Activated naive CD4-positive, alpha-beta T cell treated with anti-CD3 and anti-CD28 coated beads, Interleukin-2, amount 50 U/mL, for 16 hours (primary cell): ENCODE data around the gene NUPR2.
A peak's percentile ranks its signal among the peaks of the same experiment; 100 is the strongest.
"Not testable (repeated sequence)": the region's sequence is repeated elsewhere in the genome, so short reads cannot be mapped to it uniquely, and the experiment has no call there.

Source experiments
- DNase-seq: peaks from one replicate; pipeline ENCODE4 v3.0.0-alpha.2; 2020

The NUPR2 gene, protein sequence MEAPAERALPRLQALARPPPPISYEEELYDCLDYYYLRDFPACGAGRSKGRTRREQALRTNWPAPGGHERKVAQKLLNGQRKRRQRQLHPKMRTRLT

DNA sequence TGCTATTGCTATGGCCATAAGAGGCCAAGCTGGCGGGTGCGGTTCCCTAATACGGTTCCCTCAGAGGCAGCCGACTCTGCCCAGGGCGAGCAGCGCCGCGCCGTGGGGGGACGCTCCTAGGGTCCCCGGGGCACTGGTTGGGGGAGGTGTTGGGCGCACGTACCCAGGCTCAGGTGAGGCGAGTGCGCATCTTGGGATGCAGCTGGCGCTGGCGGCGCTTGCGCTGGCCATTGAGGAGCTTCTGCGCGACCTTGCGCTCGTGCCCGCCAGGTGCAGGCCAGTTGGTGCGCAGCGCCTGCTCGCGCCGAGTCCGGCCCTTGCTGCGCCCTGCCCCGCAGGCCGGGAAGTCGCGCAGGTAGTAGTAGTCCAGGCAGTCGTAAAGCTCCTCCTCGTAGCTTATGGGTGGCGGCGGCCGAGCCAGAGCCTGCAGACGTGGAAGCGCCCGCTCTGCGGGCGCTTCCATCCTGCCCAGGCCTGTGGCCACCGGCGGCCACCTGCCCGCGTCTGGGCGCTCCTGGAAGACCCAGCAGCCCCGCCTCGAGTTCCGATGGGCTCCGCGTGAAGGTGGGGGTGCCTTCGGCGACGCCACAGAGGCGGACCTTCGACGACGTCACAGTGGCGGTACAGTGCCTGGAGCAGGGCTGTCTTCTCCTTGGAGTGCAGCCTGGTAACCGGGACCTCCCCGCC lies at the start of gene NUPR2:
Gene NUPR2 (minus strand): TSS at position 566 of the 687 bp plus-strand sequence. CDS start 103 bp downstream, at position 463.
- DNase-seq: no peak

DNA sequence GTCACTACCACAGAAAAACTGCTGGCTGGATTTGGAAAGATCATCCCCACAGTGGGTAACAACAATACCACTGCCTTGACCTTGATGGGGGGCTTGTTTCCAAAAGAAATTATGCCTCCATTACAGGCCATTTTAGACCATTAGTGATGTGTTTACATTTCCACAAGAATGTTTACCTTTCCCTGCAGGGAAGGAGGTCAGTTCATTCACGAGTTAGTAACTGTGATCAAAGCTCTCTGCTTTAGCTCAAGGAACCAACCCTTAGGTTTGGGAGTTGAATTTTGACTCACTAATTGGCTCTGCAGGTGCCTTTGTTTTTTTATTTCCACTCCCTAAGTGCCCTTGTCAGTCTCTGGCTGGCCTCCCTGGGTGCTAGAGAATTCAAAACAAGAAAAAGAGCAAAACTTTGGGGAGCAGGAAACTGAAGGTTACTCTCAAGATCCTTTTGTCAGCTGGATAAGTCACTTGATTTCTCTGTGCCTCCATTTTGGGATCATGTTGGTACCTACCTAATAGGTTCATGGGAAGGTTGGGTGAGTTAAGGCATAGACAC lies 41.1 kb upstream of the NUPR2 start:
- no peak for DNase-seq

DNA sequence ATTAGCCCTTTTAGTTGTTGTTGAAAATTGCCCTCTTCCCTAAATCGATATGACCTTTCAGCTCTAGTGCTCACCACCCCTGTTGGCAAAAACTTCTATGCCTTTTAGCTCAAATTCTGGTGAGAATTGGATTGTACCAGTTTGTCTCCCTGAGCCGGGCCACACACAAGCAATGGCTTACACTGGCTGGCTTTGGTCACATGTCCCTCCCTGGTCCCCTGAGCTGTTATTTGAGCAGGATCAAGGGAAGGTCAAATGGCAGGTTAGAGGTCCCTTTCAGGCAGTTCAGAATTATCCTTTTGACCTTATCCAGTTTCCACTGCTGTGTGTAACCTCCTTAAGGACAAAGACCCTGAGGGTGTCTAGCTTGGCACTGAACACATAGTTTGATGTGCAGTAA lies 14.8 kb upstream of the NUPR2 start:
- DNase-seq: not testable (repeated sequence)

DNA sequence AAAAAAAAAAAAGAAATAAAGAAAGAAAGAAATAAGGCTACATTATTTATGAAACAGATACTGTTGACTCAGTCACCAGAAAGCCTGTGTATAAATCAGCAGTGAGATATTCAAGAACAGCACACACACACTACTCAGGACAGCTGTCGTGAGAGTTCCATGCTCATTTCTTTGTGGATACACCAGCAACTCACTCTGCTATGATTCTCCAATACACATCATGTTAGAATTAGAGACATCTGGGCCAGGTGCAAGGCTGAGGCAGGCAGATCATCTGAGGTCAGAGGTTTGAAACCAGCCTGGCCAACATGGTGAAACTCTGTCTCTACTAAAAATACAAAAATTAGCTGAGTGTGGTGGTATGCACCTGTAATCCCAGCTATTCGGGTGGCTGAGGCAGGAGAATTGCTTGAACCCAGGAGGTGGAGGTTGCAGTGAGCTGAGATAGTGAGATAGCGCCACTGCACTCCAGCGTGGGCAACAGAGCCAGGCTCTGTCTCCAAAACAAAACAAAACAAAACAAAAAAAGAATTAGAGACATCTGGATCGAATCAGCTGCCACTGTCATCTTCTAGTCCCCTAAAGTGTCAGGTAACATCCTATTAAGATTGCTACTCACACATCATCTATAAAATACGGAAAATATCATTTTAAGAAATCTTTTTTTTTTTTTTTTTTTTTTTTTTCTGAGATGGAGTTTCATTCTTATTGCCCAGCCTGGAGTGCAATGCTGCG lies 11.2 kb upstream of the NUPR2 start:
- no peak for DNase-seq

DNA sequence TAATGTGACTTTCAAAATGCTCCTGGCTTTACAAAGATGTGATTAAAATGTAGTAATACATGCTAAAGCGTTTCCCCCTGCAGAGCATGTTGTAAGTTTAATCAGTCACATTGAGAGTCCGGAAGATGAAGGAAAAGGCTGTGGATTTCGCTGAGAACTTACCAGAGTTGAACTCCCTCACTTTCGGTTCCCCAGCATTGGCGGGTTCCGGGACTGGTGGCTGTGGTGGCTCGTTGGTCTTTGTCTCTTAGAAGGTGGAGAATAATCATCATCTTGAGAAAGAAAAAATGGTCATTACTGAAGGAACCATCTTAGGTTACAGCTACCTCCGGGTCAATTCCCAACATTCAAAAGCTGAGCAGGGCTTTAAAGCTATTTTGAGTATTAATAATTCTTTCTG lies 9.6 kb upstream of the NUPR2 start:
- DNase-seq: no peak

DNA sequence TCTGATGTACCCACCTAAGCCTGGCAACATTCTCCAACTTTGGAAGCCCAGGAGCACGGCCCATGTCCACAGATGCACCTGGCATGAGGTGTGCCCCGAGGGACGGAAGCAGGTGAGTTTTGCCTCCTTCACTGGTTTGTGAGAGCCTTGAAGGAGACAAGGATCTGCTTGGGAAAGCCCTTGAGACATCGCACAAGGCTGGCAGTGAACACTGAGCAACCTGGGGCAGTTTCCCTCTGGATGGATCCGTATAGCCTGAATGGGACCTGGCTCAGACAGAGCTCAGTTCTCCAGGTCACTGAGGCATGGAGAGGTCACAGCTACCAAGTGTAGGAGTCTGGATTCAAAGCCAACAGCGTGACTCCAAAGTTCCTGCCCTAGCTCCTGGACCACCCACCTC lies 8.8 kb upstream of the NUPR2 start:
- DNase-seq: no peak

DNA sequence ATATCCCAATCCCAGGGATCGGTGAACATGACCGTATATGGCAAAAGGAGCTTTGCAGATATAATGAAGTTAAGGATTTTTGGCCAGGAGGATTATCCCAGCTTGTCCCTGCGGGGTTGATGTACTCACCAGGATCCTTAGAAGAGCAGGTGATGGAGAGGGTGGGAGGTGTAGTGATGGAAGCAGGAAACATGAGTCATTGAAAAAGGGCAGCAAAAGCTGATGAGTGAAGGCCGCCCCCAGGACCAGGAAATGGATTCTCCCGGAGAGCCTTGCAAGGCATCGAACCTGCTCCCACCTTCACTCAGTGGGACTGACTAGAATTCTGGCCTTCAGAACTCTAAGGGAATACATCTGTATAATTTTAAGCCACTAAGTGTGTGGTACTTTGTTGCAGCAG lies 5.2 kb upstream of the NUPR2 start:
- no peak for DNase-seq

DNA sequence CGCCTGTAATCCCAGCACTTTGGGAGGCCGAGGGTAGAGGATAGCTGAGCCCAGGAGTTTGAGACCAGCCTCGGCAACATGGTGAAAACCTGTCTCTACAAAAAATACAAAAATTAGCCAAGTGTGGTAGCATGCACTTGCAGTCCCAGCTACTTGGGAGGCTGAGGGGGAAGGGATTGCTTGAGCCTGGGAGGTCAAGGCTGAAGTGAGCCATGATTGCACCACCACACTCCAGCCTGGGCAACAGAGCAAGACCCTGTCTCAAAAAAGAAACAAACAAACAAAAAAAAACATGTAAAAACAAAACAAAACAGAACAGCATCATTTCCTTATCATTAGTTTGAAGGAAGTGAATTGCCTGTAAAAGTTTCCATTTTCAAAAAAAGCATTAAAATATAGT lies 4.0 kb downstream of the NUPR2 start:
- not testable (repeated sequence) for DNase-seq

DNA sequence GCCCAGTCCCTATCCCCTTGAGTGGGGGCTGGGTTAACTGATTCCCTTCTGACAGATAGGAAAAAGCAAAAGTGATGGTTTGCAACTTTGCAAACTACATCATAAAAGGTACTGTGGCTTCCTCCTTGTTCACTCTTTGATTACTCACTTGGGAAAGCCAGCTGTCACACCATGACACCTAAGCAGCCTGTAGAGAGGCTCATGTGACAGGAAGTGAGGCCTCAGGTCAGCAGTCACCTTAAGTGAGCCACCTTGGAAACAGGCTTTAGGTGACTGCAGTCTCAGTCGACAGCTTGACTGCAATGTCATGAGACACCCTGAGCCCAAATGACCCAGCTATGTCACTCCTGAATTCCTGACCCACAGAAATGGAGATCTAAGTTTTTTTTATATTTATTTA lies 5.6 kb downstream of the NUPR2 start:
- no peak for DNase-seq

DNA sequence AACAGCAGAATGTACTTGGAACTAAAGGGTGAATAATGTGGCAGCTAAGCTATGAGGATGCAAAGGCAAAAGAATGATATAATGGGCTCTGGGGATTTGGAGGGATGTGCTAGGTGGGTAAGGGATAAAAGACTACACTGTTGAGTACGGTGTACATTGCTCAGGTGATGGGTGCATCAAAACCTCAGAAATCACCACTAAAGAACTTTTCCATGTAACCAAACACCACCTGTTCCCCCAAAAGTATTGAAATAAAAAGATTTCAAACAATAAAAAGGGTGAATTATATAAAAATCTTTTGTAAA lies 8.3 kb downstream of the NUPR2 start:
- DNase-seq: no peak

DNA sequence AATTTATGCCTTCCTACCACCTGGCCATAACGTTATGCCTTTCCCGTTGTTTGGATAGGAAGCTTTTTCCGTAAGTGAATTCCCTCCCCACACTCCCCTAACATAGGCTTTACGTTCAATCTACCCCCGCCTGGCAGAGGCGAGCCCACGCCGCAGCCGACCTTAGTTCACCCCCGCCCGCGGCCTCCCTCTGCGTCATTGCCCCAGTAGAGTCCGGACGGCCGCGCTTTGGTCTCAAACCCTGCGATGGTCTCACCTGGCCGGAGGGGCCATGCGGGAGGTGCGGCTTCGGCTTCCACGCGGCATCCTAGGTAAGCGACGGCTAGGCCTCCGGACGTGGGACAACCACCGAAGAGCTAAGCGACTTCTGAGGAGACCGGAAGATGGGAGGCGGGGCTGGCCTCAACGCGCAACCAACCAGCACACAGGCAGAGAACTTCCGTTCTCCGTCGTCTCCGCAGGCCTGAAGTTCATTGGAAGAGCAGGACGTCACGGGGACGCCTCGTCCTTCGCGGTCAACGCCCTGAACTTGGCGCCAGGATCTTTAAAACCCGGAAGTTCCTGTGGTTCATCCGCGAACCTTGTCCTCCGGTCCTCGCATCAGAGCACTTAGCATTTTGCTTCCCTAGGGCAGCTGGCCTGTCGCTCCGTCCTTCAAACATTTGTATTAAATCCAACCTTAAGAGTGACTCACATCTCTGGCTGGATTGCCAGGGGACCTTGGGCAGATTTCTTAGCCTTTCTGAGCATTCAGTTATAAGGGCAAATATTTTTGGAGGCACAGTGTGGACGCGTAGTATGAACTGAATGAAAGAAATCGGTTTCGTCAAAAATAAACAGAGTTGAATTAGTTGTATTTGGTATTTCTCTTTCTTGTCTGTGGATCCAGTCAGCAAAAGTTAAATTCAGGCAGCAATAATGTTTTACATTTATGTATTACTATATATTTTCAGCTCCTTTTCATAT lies 9.8 kb downstream of the NUPR2 start, which contains the start of gene CHCHD2:
Gene CHCHD2 (minus strand): TSS at position 369 of the 966 bp plus-strand sequence. CDS start 63 bp downstream, at position 306.
- DNase-seq: peak; percentile 93

DNA sequence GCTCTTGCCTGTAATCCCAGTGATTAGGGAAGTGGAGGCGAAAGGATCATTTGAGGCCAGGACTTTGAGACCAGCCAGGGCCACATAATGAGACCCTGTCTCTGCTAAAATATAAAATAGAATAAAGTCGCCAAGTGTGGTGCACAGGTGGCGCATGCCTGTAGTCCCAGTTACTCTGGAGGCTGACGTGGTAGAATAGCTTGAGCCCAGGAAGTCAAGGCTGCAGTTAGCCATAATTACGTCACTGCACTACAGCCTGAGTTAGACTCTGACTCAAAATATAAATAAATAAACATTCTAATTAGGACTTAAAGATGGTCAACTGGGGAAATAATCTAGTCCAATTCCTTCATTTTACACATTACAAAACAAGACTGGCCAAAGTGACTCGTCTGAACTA lies 10.7 kb downstream of the NUPR2 start:
- DNase-seq: no peak

DNA sequence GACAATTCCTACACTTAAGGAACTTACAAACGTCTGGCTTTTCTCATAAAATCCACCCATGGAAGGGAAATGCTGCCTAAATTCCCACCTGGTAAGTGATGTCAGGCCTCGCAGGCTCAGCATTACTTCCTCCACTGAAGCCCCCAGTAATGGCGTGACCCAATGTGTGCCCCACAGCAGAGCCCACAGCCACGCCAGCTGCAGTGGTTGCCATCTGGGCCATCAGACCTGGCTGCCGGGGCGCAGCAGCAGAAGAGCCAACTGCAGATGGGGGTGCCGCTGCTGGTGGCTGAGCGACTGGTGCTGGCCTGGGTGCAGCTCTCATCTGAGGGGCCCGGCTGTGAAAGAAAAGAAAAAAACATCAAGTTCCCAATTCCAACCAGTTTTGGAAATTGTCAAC lies 12.1 kb downstream of the NUPR2 start:
- not testable (repeated sequence) for DNase-seq

DNA sequence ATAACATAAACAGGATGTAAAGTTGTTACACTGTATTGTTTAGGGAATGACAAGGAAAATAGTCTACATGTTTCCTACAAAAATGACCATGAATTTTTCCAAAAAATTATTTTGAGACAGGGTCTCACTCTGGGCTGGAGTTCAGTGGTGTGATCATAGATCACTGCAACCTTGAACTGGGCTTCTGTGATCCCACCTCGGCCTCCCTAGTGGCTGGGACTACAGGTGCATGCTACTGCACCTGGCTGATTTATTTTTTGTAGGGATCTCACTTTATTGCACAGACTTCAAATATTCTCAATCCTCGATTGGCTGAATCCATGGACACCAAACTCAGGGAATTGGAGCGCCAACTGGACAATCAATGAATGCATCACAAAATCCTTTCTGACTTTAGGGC lies 16.6 kb downstream of the NUPR2 start:
- no peak for DNase-seq

DNA sequence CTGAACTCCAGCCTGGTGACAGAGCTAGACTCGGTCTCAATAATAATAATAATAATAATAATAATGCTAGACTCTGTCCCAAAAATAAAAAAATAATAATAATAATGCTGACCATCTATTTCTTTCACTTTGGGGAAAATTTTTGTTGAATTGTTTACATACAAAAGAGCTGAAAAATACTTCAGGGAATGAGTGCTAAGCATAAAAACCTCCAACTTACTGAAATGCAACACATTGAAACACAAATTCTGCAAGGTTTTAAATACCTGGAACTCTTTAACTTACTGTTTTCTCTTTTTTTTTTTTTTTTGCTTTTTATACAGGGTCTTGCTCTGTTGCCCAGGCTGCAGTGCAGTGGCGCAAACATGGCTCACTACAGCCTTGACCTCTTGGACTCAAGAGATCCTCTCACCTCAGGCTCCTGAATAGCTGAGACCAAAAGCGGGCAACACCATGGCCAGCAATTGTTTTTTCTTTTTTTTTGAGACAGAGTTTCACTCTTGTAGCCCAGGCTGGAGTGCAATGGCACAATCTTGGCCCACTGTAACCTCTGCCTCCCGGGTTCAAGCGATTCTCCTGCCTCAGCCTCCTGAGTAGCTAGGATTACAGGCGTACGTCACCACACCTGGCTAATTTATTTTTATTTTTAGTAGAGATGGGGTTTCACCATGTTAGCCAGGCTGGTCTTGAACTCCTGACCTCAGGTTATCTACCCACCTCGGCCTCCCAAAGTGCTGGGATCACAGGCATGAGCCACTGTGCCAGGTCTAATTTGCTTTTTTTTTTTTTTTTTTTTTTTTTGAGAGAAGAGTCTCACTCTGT lies 17.8 kb downstream of the NUPR2 start:
- DNase-seq: not testable (repeated sequence)

DNA sequence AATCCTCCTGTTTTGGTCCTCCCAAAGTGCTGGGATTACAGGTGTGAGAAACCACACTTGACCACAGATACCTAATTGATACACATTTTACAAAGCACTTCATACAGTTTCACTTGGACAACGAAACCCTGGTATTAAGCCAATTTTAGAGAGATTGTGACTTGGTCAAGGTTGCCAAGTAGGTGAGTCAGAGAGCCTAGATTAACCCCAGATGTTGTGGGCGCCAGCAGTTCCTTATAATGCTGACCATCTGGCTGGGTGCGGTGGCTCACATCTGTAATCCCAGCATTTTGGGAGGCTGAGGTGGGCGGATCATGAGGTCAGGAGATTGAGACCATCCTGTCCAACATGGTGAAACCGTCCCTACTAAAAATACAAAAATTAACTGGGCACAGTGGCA lies 18.5 kb downstream of the NUPR2 start:
- DNase-seq: no peak

DNA sequence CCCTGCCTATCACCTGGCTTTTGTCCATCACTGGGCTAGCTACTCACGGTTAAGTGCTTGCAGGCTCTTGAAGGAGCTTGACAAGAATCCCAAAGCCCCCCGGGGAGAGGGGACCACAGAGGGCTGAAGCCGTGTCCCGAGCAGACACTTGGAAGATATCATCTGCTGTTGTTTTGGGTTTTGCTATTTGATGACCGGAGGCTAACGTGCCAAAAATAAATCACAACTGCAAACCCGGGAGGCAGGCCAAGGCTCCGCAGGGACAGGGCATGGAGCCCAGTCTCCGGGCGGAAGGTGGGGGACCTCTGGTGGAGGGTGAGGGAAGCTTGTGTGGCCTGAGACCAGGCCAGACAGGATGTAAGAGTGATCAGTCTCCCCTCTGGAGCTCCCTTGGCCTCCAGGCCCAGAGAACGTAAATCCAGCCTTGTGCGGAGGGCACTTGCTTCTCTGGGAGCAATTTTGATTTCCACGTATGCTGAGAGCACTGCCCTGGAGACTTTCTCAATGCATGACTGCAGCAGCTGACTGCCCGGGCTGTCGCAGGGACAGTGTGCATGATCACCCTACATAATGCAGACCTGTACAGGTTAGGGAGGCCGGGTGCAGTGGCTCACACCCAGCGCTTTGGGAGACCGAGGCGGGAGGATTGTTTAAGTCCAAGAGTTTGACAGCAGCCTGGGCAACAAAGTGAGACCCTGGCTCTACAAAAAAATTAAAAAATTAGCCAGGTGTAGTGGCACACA lies 23.3 kb downstream of the NUPR2 start, which contains the start of gene PHKG1:
Gene PHKG1 (minus strand): TSS at position 164 of the 743 bp plus-strand sequence. CDS start 4,011 bp downstream, outside the sequence.
- no peak for DNase-seq

DNA sequence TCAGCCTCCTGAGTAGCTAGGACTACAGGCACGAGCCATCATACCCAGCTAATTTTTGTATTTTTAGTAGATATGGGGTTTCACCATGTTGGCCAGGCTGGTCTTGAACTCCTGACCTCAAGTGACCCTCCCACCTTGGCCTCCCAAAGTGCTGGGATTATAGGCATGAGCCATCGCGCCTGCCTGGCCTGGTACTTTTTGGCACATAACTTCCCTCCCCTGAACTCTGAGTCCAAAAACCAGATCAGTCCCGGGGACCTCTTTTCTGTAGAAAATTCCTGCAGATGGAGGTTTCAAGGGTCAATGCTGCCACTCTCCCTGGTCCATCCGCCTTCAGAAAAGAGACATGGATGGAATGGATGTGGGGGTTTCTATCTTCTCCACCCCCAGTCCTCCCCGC lies 23.8 kb downstream of the NUPR2 start:
- not testable (repeated sequence) for DNase-seq

DNA sequence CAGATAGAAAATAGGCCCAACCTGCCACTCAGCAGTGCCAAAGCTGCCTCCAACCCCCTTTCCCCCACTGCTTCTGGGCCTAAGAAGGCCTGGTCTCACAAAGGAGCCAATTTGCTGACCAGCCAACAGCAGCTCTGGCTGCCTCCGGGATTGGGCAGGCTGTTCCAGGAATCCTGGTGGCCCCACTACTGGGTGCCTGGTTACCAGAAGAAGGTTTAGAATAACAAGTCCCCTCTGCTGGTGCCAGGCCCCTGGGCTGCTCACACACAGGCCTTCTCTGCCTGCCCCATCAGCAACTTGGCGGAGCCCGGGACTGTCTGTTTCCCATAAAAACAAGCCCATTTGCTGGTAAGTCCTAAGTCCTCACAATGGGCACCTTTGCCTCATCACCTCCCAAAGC lies 24.6 kb downstream of the NUPR2 start:
- no peak for DNase-seq

DNA sequence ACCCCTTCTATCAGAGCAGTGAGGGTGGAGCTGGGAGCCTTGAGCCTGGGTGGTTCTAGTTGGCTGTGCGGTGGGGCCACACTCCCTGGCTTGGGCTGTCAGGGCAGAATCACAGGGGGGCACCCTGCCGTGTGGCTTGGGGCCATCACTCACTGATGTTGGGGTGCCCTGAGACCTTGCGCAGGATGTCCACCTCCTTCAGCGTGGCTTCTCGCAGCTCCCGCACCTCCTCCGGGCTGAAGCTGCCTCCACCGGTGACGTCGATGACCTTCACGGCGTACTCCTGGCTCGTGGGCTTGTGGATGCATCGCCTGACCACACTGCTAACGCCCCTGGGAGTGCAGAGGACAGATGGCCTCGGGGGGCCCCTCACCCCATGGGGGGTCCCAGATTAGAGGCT lies 28.8 kb downstream of the NUPR2 start:
- no peak for DNase-seq

DNA sequence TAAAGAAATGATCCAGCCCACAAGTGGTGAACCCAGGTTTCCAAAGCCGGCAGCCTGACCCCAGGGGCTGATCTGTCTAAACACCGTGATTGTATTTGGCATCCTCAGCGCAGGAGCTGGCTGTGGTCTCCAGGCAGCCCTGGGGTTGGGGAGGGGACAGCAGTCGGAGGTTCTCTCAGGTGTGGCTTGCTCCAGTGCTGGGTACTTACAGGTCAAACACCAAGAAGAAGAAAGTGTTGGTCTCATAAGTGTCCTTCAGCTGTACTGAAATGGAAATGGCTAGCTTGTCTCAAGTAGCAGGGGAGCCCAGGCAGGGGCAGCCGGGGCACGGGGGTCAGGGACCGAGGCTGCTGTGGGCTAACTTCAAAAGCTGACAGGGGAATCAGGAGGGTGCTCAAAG lies 29.5 kb downstream of the NUPR2 start:
- DNase-seq: no peak
